ENCODE results near the gene ARHGAP26. TPM values are rescaled to one million over a fixed set of nuclear protein-coding genes. Genes with fewer than 3 reads are reported as not detected.
A peak's percentile ranks its signal among the peaks of the same experiment; 100 is the strongest.

ARHGAP26 gene
- total RNA-seq, 1 donor = 1.7 TPM

- no peak for DNase-seq (ENCODE audit: low read depth)
- no peak overlapping the region for H3K4me3 ChIP-seq (ENCODE audit: low read depth, low read length)
- no peak for TF ChIP-seq CTCF (IDR thresholded peaks at IDR 0.05; ENCODE audit: insufficient read depth, low read depth, low read length)
These were observed 469.8 kb downstream of the ARHGAP26 start for GRCh38 chr5:143239882-143240518.

DNA sequence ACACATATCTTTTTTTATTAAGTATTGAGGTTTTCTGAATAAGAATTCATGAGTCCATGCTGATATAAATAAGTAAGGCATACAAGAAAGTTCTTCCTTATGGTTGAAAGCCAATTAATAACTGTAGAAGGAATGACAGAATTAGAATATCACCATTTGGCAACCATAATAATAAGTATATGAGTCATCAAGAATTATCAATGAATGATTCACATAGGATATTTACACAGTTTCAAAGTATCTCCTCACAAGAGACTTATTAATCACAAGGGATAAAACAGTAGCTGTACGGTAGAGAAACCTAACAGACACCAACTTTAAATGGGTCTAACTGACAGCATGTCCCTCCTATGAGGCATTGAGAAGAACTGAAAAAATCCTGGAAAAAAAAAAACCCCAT is 471.7 kb downstream of the ARHGAP26 start:
- TF ChIP-seq CTCF (IDR thresholded peaks at IDR 0.05; ENCODE audit: insufficient read depth, low read depth, low read length) = no peak
- H3K4me3 ChIP-seq (ENCODE audit: low read depth, low read length) = no peak overlapping the region
- DNase-seq (ENCODE audit: low read depth) = peak; percentile 30

DNA sequence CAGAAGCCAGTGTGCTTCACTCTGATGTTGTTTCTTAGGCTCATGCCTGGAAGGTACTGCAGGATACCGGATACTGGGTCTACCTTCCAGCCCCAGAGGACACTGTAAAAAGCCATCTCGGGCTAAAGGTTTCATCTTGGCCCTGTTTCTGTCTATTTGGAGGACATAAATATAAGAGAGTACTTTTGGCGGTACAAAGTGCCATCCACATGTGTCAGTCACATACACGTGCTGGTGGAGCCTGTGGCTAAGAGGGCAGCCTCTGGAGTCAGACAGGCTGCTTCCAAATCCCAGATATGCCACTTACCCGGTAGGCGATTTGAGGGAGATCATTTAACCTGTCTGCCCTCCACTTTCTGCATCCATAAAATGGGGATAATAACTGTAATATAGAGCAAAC is 472.9 kb downstream of the ARHGAP26 start:
- TF ChIP-seq CTCF (IDR thresholded peaks at IDR 0.05; ENCODE audit: insufficient read depth, low read depth, low read length) = no peak
- H3K4me3 ChIP-seq (ENCODE audit: low read depth, low read length) = no peak overlapping the region
- DNase-seq (ENCODE audit: low read depth) = no peak

DNA sequence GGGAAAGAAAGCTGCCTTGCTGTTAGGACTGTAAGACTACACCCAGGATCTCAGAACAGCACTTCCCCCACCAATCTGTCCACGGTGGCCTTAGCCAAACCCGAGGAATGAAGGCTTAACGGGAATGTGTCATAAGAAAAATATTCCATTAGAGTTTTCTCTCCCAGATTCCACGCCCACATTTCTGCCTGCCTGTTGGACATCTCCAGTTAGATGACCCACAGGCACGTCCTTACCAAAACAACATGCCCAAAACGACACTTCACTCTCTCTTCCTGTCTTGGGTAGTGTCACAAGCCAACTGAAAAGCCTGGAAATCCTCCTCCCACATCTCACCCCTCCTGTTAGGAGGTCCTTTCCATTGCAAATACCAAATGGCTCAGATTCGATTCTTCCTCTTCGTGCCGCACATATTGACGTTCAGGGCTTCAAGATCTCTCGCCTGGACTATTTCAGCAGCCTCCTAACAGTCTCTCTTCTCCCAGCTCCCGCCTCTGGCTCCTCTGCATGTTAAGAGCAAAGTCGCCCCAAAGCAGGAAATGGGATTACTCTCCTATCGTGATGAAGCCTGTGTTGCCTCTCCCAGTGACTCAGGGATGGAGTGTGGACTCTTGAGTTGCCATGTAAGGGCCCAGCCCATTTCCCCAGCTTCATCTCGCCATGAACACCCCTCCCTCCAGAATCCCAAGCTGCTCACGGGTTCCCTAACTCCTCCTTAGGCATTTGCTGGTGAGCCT is 474.0 kb downstream of the ARHGAP26 start:
- H3K4me3 ChIP-seq (ENCODE audit: low read depth, low read length) = peak overlapping the region; percentile 45

DNA sequence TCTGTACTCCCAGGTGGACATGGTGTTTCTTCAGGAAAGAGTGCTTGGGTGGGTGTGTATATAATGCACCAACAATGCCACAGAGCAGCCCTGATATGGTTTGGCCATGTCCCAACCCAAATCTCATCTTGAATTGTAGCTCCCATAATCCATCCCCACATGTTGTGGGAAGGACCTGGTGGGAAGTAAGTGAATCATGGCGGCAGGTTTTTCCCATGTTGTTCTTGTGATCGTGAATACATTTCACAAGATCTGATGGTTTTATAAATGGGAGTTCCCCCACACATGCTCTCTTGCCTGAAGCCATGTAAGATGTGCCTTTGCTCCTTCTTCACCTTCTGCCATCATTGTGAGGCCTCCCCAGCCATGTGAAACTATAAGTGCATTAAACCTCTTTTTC is 474.8 kb downstream of the ARHGAP26 start:
- TF ChIP-seq CTCF (IDR thresholded peaks at IDR 0.05; ENCODE audit: insufficient read depth, low read depth, low read length) = no peak
- H3K4me3 ChIP-seq (ENCODE audit: low read depth, low read length) = no peak overlapping the region
- peak; percentile 44 for DNase-seq (ENCODE audit: low read depth)

More for the DNA sequence above, 474.0 kb downstream of the ARHGAP26 start:
- DNase-seq (ENCODE audit: low read depth) = peak; percentile 98
- no peak for TF ChIP-seq CTCF (IDR thresholded peaks at IDR 0.05; ENCODE audit: insufficient read depth, low read depth, low read length)

- DNase-seq (ENCODE audit: low read depth) = peak; percentile 82
- no peak overlapping the region for H3K4me3 ChIP-seq (ENCODE audit: low read depth, low read length)
- no peak for TF ChIP-seq CTCF (IDR thresholded peaks at IDR 0.05; ENCODE audit: insufficient read depth, low read depth, low read length)
These were observed 475.9 kb downstream of the ARHGAP26 start for GRCh38 chr5:143245929-143246561.
